HUES48 (cell line): Measurements from ENCODE around the gene CLTC.

Experiments
- H3K27ac ChIP-seq: one replicate; pipeline ENCODE4 v1.7.0; 2013; ENCODE audit warnings: low read depth, low read length, inconsistent platforms
- H3K27me3 ChIP-seq: 2 replicates; pipeline ENCODE4 v1.6.1; 2013; ENCODE audit warnings: mild to moderate bottlenecking, low read length; ENCODE audit not compliant: control insufficient read depth, insufficient read depth
- H3K36me3 ChIP-seq: 2 replicates; pipeline ENCODE4 v1.6.1; 2013; ENCODE audit warnings: low read length; ENCODE audit not compliant: control insufficient read depth, insufficient read depth
- H3K4me1 ChIP-seq: 2 replicates; pipeline ENCODE4 v1.6.1; 2013; ENCODE audit warnings: mild to moderate bottlenecking, low read length; ENCODE audit not compliant: control insufficient read depth, insufficient read depth
- H3K4me3 ChIP-seq: 2 replicates; pipeline ENCODE4 v1.5.1; 2013; ENCODE audit warnings: mild to moderate bottlenecking, low read depth, low read length
- H3K9ac ChIP-seq: 2 replicates; pipeline ENCODE4 v1.6.1; 2013; ENCODE audit warnings: mild to moderate bottlenecking, low read depth, low read length, moderate library complexity
- H3K9me3 ChIP-seq: 2 replicates; pipeline ENCODE4 v1.6.1; 2013; ENCODE audit warnings: low read length; ENCODE audit not compliant: control insufficient read depth, insufficient read depth

CLTC gene

DNA sequence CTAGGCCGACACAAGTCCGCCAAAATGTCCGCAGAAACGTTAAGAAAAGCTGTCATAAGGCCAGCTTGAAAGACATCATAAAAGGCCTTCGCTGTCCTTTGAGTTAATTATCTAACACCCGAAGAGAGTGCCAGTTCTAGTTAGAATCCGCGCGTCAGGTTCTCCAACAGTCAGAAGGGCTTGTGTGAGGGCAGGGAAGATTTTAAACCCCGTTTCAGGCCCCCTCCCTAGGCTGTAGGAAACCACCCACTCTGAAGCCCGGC, 729 bp upstream of the CLTC start:
- peak overlapping the region; percentile 100 for H3K27ac ChIP-seq
- peaks cover 8% of the 10 kb centered on the region; the same call in 1 of the 2 replicates for H3K36me3 ChIP-seq
- peak overlapping the region; percentile 99 for H3K9ac ChIP-seq
- H3K4me3 ChIP-seq, result peak overlapping the region; percentile 93
- no peaks in the 10 kb centered on the region for H3K27me3 ChIP-seq
- no peaks in the 10 kb centered on the region for H3K9me3 ChIP-seq
- H3K4me1 ChIP-seq, result peaks cover 31% of the 10 kb centered on the region

DNA sequence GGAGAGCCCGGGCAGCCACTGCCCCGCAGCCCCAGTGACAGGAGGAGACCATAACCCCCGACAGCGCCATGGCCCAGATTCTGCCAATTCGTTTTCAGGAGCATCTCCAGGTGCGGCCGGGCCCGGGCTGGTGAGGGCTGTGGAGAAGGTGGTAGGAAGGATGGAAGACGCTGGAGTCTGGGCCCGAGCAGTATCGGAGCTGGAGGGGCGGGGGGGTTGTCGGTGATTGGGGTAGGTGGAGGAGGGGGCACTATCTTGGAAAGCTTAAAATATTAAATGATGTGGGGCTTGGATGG, 317 bp downstream of the CLTC start:
- H3K4me1 ChIP-seq, result peaks cover 31% of the 10 kb centered on the region
- peak overlapping the region; percentile 99 for H3K9ac ChIP-seq
- peak overlapping the region; percentile 93 for H3K4me3 ChIP-seq
- peak overlapping the region; percentile 100 for H3K27ac ChIP-seq
- no peaks in the 10 kb centered on the region for H3K9me3 ChIP-seq
- no peaks in the 10 kb centered on the region for H3K27me3 ChIP-seq
- H3K36me3 ChIP-seq, result peaks cover 8% of the 10 kb centered on the region; the same call in 1 of the 2 replicates

DNA sequence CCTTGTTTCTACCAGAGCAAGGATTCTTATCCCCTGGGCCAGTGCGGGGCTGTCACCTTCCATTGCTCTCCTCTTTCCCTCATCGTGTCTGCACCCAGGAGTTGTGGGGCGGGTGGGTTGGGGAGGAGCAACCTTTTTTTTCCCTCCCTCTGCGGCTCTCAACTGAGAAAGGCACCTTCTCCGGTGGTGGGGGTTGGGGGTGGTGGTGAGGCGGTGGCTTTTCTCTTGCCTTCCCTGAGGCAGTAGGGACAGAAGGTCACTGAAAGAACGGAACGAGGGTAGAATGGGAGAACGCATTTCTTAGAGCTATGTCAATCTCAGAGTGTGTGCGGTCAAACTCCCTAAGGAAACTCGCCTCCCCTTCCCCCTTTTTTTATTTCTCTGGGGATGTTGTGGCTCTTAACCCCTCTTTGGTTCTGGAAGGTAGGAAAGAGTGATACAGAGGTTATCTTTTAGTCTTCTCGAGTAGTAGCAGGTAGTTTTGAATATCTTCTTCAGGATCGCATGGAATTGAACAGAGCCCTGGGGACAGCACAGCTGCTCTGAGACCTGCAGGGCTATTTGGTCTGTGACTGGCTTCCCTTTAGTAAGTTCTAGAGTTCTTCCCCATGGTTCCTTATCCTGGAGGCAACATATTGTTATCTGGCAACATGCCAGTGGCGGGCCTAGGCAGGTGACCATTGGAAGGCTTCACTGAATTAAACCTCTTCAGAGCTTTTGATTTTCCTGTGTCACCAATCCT, 994 bp downstream of the CLTC start:
- Histone ChIP-seq H3K36me3 (peaks cover 10% of the 10 kb centered on the region; the same call in 1 of the 2 replicates), H3K27ac (peak overlapping the region; percentile 100), H3K4me1 (peaks cover 31% of the 10 kb centered on the region), H3K27me3 (no peaks in the 10 kb centered on the region), H3K4me3 (peak overlapping the region; percentile 93), H3K9me3 (no peaks in the 10 kb centered on the region), H3K9ac (peak overlapping the region; percentile 99)

DNA sequence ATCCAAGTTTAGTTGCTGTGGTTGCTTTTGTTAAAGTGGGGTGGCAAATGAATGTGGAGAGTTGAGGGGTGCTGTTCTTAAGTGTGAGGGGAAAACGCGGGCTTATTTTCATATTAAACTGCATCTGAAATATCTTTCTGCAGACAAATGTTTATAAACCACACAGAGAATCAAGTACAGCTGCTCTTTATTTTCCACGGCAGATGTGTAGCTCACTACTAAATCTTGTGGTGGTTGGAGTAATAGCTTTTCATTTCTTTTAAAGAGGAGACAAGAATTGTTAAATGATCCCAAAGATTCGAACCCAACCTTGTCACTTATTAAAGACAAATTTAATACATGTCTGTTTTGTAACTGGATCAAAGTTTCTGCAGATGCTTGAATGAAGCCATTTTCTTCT, 2.1 kb downstream of the CLTC start:
- Histone ChIP-seq H3K9ac (no peak overlapping the region), H3K4me1 (peaks cover 27% of the 10 kb centered on the region), H3K27ac (no peak overlapping the region)

DNA sequence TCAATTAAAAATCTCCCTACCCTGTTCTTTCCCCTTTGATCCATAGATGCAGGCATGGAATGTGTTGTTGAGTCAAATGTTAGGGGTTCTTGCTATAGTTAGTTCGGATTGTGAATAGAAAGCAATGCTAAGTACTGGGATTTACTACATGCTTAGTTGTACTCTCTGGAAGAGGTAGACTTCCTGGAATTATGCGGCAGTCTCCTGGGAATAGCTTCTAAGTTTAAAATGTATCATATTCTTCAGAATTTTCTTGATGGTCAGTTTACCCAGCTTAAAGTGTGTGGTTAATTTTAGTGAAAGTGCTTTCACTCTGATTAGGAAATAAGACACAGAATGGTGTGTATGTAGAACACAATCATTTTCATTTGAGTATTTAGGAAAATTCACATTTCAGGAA, 3.5 kb downstream of the CLTC start:
- no peaks in the 10 kb centered on the region for H3K27me3 ChIP-seq
- peaks cover 16% of the 10 kb centered on the region; the same call in 1 of the 2 replicates for H3K36me3 ChIP-seq
- no peaks in the 10 kb centered on the region for H3K9me3 ChIP-seq
- H3K4me3 ChIP-seq, result peak overlapping the region; percentile 22; the same call in 1 of the 2 replicates
- no peak overlapping the region for H3K27ac ChIP-seq
- H3K9ac ChIP-seq, result no peak overlapping the region; the same call in 1 of the 2 replicates
- H3K4me1 ChIP-seq, result peaks cover 17% of the 10 kb centered on the region

More for the DNA sequence above, 2.1 kb downstream of the CLTC start:
- Histone ChIP-seq H3K9me3 (no peaks in the 10 kb centered on the region), H3K4me3 (peak overlapping the region; percentile 93), H3K36me3 (peaks cover 16% of the 10 kb centered on the region; the same call in 1 of the 2 replicates), H3K27me3 (no peaks in the 10 kb centered on the region)

DNA sequence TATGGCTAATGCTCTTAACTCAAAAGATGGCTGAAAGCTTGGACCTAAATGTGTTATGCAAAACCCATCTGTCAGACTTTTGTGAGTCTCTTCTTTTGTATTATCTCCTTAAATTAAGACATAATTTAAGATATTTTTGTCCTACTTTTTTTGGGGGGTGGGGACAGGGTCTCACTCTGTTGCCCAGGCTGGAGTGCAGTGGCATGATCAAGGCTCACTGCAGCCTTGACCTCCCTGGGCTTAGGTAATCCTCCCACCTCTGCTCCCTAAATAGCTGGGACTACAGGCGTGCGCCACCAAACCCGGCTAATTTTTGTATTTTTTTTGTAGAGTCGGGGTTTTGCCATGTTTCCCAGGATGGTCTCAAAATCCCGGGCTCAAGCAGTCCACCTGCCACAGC, 7.1 kb downstream of the CLTC start:
- Histone ChIP-seq H3K36me3 (peaks cover 21% of the 10 kb centered on the region; the same call in 1 of the 2 replicates), H3K27ac (no peak overlapping the region), H3K4me3 (no peak overlapping the region), H3K9me3 (no peaks in the 10 kb centered on the region), H3K27me3 (no peaks in the 10 kb centered on the region), H3K9ac (no peak overlapping the region), H3K4me1 (peaks cover 9% of the 10 kb centered on the region)

DNA sequence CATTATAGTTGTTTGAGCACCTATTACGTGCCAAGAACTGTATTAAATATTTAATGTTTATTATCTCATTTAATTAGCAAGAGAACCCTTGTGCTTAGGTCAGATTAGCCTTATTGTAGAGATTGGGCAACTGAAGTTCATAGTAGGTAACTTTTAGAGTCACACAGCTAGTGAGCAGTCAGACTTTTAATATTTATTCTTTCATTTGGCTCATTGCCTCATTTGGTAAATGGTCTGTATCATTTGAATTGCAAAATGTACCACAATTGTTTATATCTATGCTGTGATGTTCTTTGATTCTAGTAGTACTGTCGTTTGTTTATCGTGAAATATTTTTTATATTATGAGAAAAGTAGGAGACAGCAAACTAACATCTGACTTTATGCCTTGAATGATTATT, 7.6 kb downstream of the CLTC start:
- peaks cover 4% of the 10 kb centered on the region for H3K4me1 ChIP-seq
- 0 out of 2 replicates have a peak, but pooled peaks cover 21% of the 10 kb centered on the region for H3K36me3 ChIP-seq
- H3K9ac ChIP-seq, result no peak overlapping the region
- no peaks in the 10 kb centered on the region for H3K9me3 ChIP-seq
- H3K27ac ChIP-seq, result no peak overlapping the region
- no peaks in the 10 kb centered on the region for H3K27me3 ChIP-seq
- no peak overlapping the region for H3K4me3 ChIP-seq

DNA sequence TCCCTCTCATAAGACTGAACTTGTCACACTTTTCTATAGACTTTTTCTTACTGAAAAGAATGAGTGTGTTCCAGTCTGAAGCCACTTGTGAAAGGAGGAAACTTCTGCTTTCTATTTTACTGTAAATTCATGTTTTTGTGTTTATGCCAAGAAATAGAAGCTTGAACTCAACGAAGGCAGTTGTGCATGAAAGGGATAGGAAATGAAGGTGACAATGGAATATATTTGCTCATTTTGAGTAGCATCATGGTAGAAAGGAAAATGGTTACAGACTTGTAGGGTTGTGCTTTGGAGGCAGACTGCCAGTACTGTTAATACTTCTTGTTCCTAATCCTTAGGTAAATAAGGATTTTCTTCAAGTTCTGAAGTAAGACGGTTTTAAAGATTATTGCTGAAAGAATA, 8.1 kb downstream of the CLTC start:
- H3K27me3 ChIP-seq, result no peaks in the 10 kb centered on the region
- no peaks in the 10 kb centered on the region; the same call in 1 of the 2 replicates for H3K4me1 ChIP-seq
- H3K9ac ChIP-seq, result no peak overlapping the region
- no peaks in the 10 kb centered on the region for H3K9me3 ChIP-seq
- no peak overlapping the region for H3K27ac ChIP-seq
- H3K4me3 ChIP-seq, result no peak overlapping the region
- H3K36me3 ChIP-seq, result 0 out of 2 replicates have a peak, but pooled peaks cover 21% of the 10 kb centered on the region

DNA sequence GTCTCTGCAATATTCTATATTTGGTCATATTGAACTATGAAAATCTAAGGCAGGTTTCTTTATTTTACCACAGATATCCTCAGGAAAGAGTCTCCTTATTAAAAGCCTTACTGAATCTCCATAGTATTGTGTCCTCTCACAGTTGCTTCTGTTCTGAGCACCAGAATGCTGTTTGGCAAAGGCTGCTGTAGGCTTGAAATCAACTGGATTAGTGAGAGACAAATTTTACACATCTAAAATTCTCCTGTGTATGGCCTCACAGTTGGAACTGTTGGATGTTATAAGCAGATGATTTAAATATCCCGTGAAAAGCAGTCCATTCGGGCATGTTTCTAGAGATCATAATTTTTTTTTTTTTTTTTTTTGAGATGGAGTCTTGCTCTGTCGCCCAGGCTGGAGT, 9.5 kb downstream of the CLTC start:
- Histone ChIP-seq H3K4me1 (peaks cover 5% of the 10 kb centered on the region; the same call in 1 of the 2 replicates), H3K4me3 (no peak overlapping the region), H3K36me3 (0 out of 2 replicates have a peak, but pooled peaks cover 13% of the 10 kb centered on the region), H3K27ac (no peak overlapping the region), H3K9ac (no peak overlapping the region), H3K9me3 (no peaks in the 10 kb centered on the region), H3K27me3 (no peaks in the 10 kb centered on the region)

DNA sequence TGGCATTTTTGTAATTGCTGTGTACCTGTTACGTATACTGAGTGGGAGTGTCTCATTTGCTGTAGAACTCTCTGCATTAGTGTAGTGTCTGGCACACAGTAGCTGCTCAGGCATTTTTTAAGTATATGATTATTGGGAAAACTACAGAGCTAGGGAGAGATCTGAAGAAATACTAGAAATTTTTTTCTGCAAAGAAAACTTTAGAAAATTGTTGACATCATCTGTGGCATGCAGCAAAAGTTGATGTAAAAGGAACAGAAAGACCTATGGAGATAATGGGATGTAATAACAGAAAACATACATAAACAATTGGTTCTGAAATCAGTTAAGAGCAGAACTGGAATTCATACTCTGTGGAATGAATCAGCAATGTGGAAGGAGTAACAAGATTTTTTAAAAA, 11.6 kb downstream of the CLTC start:
- H3K4me1 ChIP-seq, result peaks cover 15% of the 10 kb centered on the region; the same call in 1 of the 2 replicates
- 0 out of 2 replicates have a peak, but pooled peaks cover 6% of the 10 kb centered on the region for H3K36me3 ChIP-seq
- no peak overlapping the region for H3K27ac ChIP-seq
- no peak overlapping the region for H3K4me3 ChIP-seq
- H3K9me3 ChIP-seq, result no peaks in the 10 kb centered on the region
- no peaks in the 10 kb centered on the region for H3K27me3 ChIP-seq
- H3K9ac ChIP-seq, result no peak overlapping the region

DNA sequence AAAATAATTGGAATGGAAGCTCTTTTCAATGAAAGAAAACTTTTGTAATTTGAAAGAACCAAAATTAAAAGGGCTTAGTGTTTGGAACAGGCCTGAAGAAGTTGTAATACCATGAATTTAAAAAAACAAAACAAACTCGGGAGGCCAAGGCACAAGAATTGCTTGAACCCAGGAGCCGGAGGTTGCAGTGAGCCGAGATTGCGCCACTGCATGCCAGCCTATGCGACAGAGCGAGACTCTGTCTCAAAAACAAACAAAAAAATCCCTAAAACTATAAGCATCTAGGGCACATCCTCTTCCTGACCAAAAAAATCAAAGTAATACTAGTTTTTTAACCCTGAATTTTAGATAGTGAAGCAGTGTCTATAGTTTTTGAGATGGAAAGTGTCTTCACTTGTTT, 12.7 kb downstream of the CLTC start:
- Histone ChIP-seq H3K27me3 (no peaks in the 10 kb centered on the region), H3K9ac (no peak overlapping the region), H3K4me3 (no peak overlapping the region), H3K27ac (no peak overlapping the region), H3K4me1 (peaks cover 15% of the 10 kb centered on the region; the same call in 1 of the 2 replicates), H3K9me3 (no peaks in the 10 kb centered on the region), H3K36me3 (0 out of 2 replicates have a peak, but pooled peaks cover 6% of the 10 kb centered on the region)
